Mesenteric fat pad (tissue), 1 donor: ENCODE results near the gene RPS6KA2. TPM values are rescaled to one million over a fixed set of nuclear protein-coding genes. Genes with fewer than 3 reads are reported as not detected.
"Not testable (repeated sequence)": the region's sequence is repeated elsewhere in the genome, so short reads cannot be mapped to it uniquely, and the experiment has no call there.

Experiments
- DNase-seq: peaks from one replicate; pipeline ENCODE4 v3.0.0-alpha.2; 2020; ENCODE audit warnings: low spot score
- total RNA-seq: library from RNA; stranded (reverse); fragmentation: NEBNext Ultra II Directional; extraction: Animal tissue kit (Norgen Biotek cat#: 25700); gene quantifications from one replicate; pipeline ENCODE4 v1.2.1, GENCODE V29; 2021
- donor health status: DM: yes; HTN: yes; CAD: no.

RPS6KA2 gene
- total RNA-seq, 1 donor from 2014 or later = 45.2 TPM

GRCh38 chr6:166595061-166595780 is 31.8 kb downstream of the RPS6KA2 start:
- no peak for DNase-seq

GRCh38 chr6:166592821-166593220 is 34.2 kb downstream of the RPS6KA2 start:
- DNase-seq = no peak

- no peak for DNase-seq
Observed at GRCh38 chr6:166591961-166592520, 35.0 kb downstream of the RPS6KA2 start.

- DNase-seq = no peak
Observed at GRCh38 chr6:166591026-166591425, 36.0 kb downstream of the RPS6KA2 start.

- DNase-seq = no peak
Observed at GRCh38 chr6:166589786-166590574, 37.1 kb downstream of the RPS6KA2 start.

DNA sequence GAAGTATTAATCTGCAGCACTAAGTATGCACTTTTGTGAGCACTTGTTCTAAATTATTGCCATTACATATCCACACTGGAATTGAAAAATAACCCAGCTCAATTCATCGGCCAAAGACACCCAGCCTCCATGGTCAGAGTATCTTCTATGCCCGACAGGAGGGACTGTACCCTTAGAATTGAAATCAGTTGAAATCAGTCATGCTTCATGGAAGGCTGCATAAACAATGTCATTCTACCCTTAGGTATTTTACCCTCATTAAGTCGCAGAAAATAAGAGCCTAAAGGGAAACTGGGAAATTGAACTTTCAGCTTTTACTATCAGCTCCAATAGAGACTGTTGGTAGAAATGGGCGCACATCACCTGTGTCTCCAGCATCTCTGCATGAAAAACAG is 37.7 kb downstream of the RPS6KA2 start:
- no peak for DNase-seq

GRCh38 chr6:166588691-166589336 is 38.2 kb downstream of the RPS6KA2 start:
- no peak for DNase-seq

GRCh38 chr6:166587631-166588413 is 39.2 kb downstream of the RPS6KA2 start:
- DNase-seq = no peak

DNA sequence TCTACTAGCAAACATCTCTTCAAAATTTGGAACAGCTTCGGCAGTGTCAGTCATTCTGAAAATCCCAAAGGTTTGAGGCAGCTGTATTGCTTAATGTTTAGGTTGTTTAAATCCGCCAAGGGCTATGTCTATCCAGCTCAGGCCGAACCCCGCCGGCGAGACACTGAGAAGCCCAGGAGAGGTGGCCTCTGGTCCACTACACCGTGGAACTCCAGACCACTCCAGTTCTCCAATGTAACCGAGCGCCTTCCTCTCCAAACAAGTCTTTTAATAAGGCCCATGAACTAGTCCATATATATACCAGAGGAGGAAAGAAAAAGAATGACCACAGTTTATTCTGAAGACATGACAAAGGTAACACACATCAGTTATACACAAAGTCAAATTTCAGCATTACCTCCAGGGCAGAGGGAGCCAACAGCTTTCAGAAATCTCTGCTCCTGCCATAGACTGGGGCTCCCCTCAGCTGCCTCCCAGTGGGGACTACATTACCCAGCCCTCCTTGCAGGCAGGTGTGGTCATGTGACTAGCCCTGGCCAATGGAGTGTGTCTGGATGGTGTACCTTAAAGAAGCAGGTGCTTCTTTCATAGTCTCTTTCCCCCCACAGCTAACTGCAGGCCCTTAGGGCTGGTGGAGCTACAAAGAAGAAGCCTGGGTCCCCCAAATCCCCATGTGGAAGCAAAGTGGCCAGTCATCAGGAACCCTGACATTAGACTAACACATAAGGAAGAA is 40.5 kb downstream of the RPS6KA2 start, which contains the start of gene RAMACL:
Gene RAMACL (minus strand): TSS at position 255 of the 733 bp plus-strand sequence. CDS start 201 bp downstream, at position 54.
- DNase-seq = no peak

GRCh38 chr6:166584853-166585429 is 42.1 kb downstream of the RPS6KA2 start:
- no peak for DNase-seq

DNA sequence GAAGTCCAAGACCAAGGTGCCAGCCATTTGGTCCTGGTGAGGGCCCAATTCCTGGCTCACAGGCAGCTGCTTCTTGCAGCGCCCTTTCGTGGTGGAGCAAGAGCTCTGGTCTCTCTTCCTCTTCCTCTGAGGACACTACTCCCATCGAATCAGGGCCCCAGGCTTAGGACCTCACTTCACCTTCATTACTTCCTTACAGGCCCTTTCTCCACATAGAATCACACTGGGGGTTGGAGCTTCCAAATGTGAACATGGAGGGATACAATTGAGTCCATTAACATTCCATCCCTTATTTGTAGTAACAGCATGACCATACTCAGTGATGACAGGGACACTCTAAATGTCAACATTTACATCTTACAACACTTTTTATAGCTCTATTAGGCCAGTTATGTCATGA is 42.9 kb downstream of the RPS6KA2 start:
- no peak for DNase-seq

DNA sequence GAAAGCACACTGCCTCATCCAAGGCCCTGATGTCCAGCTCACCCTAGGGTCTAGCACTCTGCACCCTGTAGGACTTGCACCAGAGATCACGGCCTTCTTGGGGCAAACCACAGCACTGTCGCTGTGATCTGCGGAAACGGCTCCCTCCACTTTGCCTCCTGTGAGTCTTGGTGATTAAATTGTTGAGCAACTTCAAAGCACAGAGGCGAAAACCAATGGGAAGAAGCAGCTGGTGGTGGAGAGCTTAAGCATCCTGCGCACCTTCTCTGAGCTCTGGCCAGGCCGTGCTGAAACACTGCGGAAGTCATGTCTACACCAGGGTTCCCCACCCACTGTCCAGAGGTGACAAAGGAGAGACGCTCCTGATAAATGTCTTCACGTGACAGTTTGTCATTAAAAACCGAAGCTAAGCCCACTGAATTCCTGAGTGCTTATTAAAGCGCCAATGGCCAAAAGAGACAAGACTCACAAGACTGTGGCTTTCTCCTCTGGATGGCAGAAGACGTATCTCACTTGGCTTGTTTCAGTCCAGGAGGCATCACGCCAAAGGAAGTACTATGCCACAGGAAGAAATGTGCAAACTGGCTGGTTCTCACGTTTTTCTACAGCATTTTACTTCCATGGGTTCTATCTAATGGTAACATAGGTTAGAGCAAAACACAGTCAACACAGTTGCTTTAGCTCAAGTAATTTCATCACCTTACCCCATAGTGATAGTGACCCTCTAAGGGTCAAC is 43.7 kb downstream of the RPS6KA2 start:
- DNase-seq = no peak

DNA sequence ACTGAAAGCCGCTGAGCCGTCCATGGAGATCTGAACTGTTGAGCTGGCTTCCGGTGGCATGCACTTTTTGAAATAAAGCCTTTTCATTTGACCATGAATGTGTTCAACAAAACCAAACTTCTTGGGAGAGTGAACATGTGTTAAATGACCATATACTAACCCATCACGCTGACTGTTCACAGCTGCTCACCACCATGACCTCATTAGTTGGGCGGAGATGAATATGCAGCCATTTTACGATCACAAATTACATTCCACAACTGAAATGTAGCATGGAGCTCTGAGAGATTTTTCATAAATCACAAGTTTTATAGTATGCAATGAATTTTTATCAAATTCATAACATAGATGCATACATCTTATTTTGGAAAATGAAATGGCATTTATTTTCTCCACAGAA is 44.8 kb downstream of the RPS6KA2 start:
- no peak for DNase-seq

DNA sequence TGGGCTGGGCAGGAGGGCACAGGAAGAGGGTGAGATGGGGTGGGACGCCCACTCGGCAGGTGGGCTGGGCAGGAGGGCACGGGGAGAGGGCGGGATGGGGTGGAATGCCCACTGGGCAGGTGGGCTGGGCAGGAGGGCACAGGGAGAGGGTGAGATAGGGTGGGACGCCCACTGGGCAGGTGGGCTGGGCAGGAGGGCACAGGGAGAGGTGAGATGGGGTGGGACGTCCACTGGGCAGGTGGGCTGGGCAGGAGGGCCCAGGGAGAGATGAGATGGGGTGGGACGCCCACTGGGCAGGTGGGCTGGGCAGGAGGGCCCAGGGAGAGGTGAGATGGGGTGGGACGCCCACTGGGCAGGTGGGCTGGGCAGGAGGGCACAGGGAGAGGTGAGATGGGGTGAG is 45.2 kb downstream of the RPS6KA2 start:
- not testable (repeated sequence) for DNase-seq

DNA sequence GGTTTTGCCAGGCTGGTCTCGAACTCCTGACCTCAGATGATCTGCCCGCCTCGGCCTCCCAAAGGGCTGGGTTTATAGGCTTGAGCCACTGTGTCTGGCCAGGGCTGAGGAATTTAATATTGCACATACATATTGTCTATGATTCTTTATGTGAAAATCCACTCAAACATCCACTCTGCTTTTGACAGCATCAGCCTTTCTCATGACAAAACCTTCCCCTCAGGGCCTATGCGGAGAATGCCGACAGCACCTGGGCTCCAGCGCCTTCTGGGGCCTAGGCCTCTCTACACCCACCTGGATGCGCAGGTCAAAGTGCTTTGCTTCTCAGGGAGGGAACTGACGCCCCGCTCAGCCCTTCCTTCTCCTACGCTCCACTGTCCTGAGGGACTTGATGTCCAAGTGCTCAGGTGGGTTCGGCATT is 46.0 kb downstream of the RPS6KA2 start:
- no peak for DNase-seq

DNA sequence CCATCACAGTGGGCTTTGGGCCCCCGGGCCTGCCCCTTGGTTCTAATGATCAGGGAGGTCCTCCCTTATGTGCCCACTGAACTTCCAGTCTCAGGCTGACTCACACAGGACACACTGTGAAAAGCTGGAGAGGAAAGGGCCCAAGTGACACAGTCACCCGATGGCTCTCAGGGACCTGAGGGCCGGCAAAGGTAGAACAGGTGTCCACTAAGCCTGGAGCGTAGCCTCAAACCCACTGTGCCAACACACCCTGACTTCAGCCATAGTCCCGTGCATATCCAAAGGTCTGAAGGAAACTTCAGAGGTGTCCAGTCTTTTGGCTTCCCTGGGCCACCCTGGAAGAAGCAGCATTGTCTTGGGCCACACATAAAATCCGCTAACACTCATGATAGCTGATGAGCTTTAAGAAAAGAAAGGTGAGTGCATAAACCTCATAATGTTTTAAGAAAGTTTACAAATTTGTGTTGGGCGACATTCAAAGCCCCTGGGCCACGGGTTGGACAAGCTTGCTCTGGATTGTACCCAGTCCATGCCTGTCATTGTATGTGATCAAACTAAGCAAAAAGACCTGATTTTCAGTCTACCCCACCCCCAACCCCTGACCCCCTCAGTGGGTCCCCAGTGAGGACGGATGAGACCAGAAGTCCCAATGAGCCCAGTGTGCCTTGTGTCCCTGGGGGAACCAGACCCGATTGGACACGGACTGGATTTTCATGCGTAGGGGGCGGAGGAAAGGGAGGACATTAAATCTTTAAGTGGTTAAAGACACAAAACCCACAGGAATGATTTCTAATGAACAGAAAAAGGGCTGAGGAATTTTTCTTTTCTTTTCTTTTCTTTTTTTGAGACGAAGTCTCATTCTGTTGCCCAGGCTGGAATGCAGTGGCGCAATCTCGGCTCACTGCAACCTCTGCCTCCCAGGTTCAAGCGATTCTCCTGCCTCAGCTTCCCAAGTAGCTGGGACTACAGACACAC is 46.7 kb downstream of the RPS6KA2 start:
- DNase-seq = no peak

GRCh38 chr6:166579237-166579850 is 47.7 kb downstream of the RPS6KA2 start:
- DNase-seq = no peak
